Epithelial cell of proximal tubule (primary cell): ENCODE results near the gene LYZL4. TPM values are rescaled to one million over a fixed set of nuclear protein-coding genes. Genes with fewer than 3 reads are reported as not detected.

Experiments used
- DNase-seq: peaks from one replicate; pipeline ENCODE4 v3.0.0-alpha.2; 2011; ENCODE audit warnings: low read depth
- H3K4me3 ChIP-seq: 2 replicates; pipeline ENCODE4 v1.5.1; 2011; ENCODE audit warnings: low read depth, mild to moderate bottlenecking, low read length
- total RNA-seq: library from RNA; depleted of rRNA; stranded (reverse); fragments of >200 nt; gene quantifications from 2 replicates; pipeline ENCODE4 v1.2.3, GENCODE V29; 2015
- TF ChIP-seq, protein P1 (sequence below): conservative IDR thresholded peaks from 2 replicates; pipeline ENCODE4 v1.5.1; 2012; ENCODE audit warnings: low read depth, mild to moderate bottlenecking, low read length

Gene LYZL4
- total RNA-seq, 1 donor from 2014 or later = not detected

GRCh38 chr3:42367903-42368302, 42.5 kb downstream of the LYZL4 start:
- no peak overlapping the region for H3K4me3 ChIP-seq
- TF ChIP-seq, protein P1, sequence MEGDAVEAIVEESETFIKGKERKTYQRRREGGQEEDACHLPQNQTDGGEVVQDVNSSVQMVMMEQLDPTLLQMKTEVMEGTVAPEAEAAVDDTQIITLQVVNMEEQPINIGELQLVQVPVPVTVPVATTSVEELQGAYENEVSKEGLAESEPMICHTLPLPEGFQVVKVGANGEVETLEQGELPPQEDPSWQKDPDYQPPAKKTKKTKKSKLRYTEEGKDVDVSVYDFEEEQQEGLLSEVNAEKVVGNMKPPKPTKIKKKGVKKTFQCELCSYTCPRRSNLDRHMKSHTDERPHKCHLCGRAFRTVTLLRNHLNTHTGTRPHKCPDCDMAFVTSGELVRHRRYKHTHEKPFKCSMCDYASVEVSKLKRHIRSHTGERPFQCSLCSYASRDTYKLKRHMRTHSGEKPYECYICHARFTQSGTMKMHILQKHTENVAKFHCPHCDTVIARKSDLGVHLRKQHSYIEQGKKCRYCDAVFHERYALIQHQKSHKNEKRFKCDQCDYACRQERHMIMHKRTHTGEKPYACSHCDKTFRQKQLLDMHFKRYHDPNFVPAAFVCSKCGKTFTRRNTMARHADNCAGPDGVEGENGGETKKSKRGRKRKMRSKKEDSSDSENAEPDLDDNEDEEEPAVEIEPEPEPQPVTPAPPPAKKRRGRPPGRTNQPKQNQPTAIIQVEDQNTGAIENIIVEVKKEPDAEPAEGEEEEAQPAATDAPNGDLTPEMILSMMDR = no peak
- no peak for DNase-seq

DNA sequence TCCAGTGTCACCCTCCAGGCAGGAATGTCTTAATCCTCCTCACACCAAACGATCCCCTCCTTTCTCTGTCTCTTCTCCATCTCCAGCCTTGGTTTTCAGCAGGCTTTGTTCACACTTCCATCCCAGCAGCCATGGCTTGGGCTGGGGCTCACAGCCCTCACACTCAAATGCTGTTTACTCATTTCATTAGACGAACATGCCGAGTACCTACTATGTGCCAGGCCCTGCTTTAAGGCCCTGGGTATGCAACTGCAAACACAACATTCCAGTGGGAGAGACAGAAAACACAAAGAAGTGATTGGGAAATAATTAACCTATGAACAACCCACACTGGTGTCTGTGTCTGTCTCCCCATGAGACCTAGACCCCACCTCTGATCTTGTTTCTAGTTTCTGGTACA, 43.9 kb downstream of the LYZL4 start:
- DNase-seq = no peak
- no peak overlapping the region for H3K4me3 ChIP-seq
- TF ChIP-seq, protein P1 = no peak

DNA sequence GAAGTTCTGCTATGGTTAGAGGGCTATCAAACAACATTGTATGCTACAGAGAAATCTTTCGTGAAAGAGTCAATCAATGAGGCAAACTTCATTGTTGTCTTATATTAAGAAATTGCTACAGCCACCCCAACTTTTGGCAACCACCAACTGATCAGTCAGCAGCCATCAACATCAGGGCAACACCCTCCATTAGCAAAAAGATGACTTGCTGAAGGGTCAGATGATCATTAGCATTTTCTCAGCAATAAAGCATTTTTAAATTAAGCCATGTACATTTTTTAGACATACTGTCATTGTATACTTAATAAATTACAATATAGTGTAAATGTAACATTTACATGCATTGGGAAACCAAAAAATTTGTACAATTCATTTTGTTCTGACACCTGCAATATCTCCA, 53.1 kb downstream of the LYZL4 start:
- TF ChIP-seq, protein P1 = no peak
- no peak overlapping the region for H3K4me3 ChIP-seq
- no peak for DNase-seq

GRCh38 chr3:42355612-42356011, 54.8 kb downstream of the LYZL4 start:
- no peak overlapping the region for H3K4me3 ChIP-seq

GRCh38 chr3:42353631-42354030, 56.8 kb downstream of the LYZL4 start:
- H3K4me3 ChIP-seq = no peak overlapping the region
- no peak for DNase-seq
- TF ChIP-seq, protein P1 = no peak

More at GRCh38 chr3:42355612-42356011, 54.8 kb downstream of the LYZL4 start:
- no peak for DNase-seq
- TF ChIP-seq, protein P1 = no peak

DNA sequence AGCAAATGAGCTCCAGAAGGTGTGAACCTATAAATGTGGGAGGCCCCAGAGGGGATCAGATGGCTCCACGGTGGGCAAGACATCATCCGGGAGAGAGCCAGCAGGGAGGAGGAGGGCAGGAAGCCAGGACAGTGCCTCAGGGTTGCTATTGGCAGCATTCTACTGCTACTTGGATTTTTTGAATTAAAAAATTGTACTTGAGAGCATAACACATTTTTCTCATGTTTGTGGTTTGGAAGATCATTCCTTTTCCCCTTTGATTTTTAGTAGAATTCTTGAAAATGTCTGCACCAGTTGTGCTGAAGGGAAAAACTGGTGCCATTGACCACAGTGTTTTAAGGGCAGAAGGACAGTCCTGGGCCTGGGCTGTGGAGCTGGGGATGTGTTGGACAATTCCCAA, 59.2 kb downstream of the LYZL4 start:
- no peak overlapping the region for H3K4me3 ChIP-seq
- DNase-seq = no peak
- TF ChIP-seq, protein P1 = no peak

DNA sequence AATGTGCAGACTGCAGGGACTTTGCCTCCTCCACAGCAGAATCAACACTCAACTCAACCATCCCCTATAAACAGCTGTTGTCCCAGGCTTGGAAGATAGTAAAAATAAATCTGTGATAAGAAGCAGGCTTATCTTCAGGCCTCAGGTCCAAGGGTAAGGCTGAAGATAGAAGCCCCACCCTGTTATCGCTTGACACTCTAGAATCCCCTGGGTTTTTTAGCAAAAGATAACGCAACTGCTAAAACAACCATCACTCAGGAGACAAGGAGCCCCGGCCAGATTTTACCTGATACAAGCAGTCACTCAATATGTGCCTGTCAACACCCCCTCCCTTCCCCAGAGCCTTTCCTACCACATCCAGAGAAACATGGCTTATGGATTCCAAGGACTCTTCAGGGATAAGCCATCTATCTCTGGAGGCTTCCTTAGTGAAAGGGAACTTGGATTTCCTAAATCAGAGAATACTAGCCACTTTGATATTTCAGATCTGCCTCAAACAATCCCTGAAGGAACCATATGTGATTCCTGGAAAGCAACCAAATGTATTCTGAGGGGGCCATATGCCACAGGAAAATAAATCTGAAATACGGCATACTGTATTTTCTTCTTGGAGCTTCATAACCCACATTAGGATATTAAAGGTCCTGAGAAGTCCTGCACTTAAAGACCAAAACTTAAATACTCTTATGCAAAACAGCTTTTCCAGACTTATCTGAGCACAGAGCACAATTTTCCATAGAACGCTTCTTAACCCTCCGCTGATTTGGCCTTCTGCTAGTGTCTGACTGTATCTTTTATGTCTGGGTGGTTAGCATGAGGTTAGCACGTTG, 60.4 kb downstream of the LYZL4 start:
- no peak for DNase-seq
- TF ChIP-seq, protein P1 = no peak

More for the DNA sequence above, 60.4 kb downstream of the LYZL4 start:
- H3K4me3 ChIP-seq = no peak overlapping the region
